Measurements from ENCODE around the gene ZNF253. TPM values are rescaled to one million over a fixed set of nuclear protein-coding genes. Genes with fewer than 3 reads are reported as not detected.
"Not testable (repeated sequence)": the region's sequence is repeated elsewhere in the genome, so short reads cannot be mapped to it uniquely, and the experiment has no call there.

Gene ZNF253
- total and polyA plus RNA-seq, 9 of the 15 experiments (the other 6 are each of a cell fraction or from before 2014, with no cell fraction given) = 4.0 to 14.4 (median 7.5) TPM

DNA sequence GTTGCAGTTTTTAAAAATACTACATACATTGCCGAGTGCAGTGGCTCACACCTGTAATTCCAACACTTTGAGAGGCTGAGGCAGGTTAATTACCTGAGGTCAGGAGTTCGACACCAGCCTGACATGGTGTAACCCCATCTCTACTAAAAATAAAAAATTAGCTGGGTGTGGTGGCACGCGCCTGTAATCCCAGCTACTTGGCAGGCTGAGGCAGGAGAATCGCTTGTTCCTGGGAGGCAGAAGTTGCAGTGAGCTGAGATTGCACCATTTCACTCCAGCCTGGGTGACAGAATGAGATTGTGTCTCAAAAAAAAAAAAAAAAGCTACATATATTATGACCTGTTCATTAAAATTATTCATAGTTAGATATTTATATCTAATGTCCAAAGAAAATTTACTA, 4.4 kb downstream of the ZNF253 start:
- FAIRE-seq; H3K4me3 ChIP-seq; ATAC-seq; H3K4me1 ChIP-seq (replicated peaks in 1 of 2; ENCODE audit: control insufficient read depth in 2 of 2, insufficient read depth in 2 of 2, low read length in 2 of 2); H3K9ac ChIP-seq (ENCODE audit: insufficient read depth in 1 of 2, low read depth in 2 of 2, low read length in 2 of 2); H3K36me3 ChIP-seq (ENCODE audit: control insufficient read depth, insufficient read depth, low read length); H3K9me1 ChIP-seq (ENCODE audit: control insufficient read depth, insufficient read depth, low read length); POLR2A ChIA-PET; H2AFZ ChIP-seq (ENCODE audit: low read depth, low read length); intact Hi-C loops (cut with micrococcal nuclease); H3K9me3 ChIP-seq (replicated peaks; ENCODE audit: control insufficient read depth, insufficient read depth, low read depth, low read length); BruUV-seq (replicated peaks); H3K27me3 ChIP-seq (ENCODE audit: control insufficient read depth in 2 of 2, insufficient read depth in 2 of 2, low read length in 2 of 2); H3K4me2 ChIP-seq (ENCODE audit: insufficient read depth, low read length); DNase-seq (ENCODE audit: extremely low read depth in 1 of 4, low spot score in 3 of 4); H3K27ac ChIP-seq (ENCODE audit: extremely low read depth, low read depth, low read length); in situ Hi-C loops (cut with MboI); H4K20me1 ChIP-seq (replicated peaks; ENCODE audit: control insufficient read depth, insufficient read depth, low read length); CTCF ChIA-PET (ENCODE audit: low intra/inter-chr PET ratio): not testable (repeated sequence)
- H3K79me2 ChIP-seq (ENCODE audit: control insufficient read depth, insufficient read depth, low read length) = peaks cover 68% of the 10 kb centered on the region
- 99% methylated on average over 5 of the region's 5 CpGs for WGBS (ENCODE audit: insufficient coverage, low coverage, missing lambda C conversion rate)

- TF ChIP-seq ZNF197 (CRISPR knock-in tag; IDR thresholded peaks at IDR 0.05; ENCODE audit: low read depth) (no peak), ZFX (CRISPR knock-in tag; IDR thresholded peaks at IDR 0.05) (no peak), POLR2AphosphoS5 (IDR thresholded peaks at IDR 0.05; ENCODE audit: control insufficient read depth, insufficient read depth, low read depth, low read length) (no peak), ELF4 (CRISPR knock-in tag; IDR thresholded peaks at IDR 0.05) (no peak)
- TF ChIP-seq, protein P1, sequence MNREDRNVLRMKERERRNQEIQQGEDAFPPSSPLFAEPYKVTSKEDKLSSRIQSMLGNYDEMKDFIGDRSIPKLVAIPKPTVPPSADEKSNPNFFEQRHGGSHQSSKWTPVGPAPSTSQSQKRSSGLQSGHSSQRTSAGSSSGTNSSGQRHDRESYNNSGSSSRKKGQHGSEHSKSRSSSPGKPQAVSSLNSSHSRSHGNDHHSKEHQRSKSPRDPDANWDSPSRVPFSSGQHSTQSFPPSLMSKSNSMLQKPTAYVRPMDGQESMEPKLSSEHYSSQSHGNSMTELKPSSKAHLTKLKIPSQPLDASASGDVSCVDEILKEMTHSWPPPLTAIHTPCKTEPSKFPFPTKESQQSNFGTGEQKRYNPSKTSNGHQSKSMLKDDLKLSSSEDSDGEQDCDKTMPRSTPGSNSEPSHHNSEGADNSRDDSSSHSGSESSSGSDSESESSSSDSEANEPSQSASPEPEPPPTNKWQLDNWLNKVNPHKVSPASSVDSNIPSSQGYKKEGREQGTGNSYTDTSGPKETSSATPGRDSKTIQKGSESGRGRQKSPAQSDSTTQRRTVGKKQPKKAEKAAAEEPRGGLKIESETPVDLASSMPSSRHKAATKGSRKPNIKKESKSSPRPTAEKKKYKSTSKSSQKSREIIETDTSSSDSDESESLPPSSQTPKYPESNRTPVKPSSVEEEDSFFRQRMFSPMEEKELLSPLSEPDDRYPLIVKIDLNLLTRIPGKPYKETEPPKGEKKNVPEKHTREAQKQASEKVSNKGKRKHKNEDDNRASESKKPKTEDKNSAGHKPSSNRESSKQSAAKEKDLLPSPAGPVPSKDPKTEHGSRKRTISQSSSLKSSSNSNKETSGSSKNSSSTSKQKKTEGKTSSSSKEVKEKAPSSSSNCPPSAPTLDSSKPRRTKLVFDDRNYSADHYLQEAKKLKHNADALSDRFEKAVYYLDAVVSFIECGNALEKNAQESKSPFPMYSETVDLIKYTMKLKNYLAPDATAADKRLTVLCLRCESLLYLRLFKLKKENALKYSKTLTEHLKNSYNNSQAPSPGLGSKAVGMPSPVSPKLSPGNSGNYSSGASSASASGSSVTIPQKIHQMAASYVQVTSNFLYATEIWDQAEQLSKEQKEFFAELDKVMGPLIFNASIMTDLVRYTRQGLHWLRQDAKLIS (CRISPR knock-in tag; IDR thresholded peaks at IDR 0.05) = no peak
- intact Hi-C loops (cut with micrococcal nuclease) = no loop called here
- POLR2A ChIA-PET = interaction anchor here (0.6 to 1.5 kb wide), 4 partner anchors 11 to 72 kb away, joined by 3 to 5 read pairs (median 4); partner anchors contain the start of gene ZNF93
These were observed 6.2 kb downstream of the ZNF253 start for GRCh38 chr19:19871932-19872331.

More at GRCh38 chr19:19871932-19872331, 6.2 kb downstream of the ZNF253 start:
- Histone ChIP-seq H3K4me2 (ENCODE audit: insufficient read depth, low read length) (no peak overlapping the region), H3K9me3 (replicated peaks; ENCODE audit: control insufficient read depth, insufficient read depth, low read depth, low read length) (peaks cover 2% of the 10 kb centered on the region; the same call in 1 of the 2 replicates), H3K27me3 (ENCODE audit: control insufficient read depth in 2 of 2, insufficient read depth in 2 of 2, low read length in 2 of 2) (no peaks in the 10 kb centered on the region), H3K27ac (ENCODE audit: extremely low read depth, low read depth, low read length) (no peak overlapping the region), H4K20me1 (replicated peaks; ENCODE audit: control insufficient read depth, insufficient read depth, low read length) (no peaks in the 10 kb centered on the region), H3K4me3 (no peak overlapping the region), H3K9me1 (ENCODE audit: control insufficient read depth, insufficient read depth, low read length) (no peaks in the 10 kb centered on the region), H3K79me2 (ENCODE audit: control insufficient read depth, insufficient read depth, low read length) (peaks cover 61% of the 10 kb centered on the region), H3K9ac (ENCODE audit: insufficient read depth in 1 of 2, low read depth in 2 of 2, low read length in 2 of 2) (no peak overlapping the region), H3K36me3 (ENCODE audit: control insufficient read depth, insufficient read depth, low read length) (peaks cover 7% of the 10 kb centered on the region; the same call in 1 of the 3 replicates), H3K4me1 (replicated peaks in 1 of 2; ENCODE audit: control insufficient read depth in 2 of 2, insufficient read depth in 2 of 2, low read length in 2 of 2) (no peaks in the 10 kb centered on the region; a peak in 2 of 5 replicates), H2AFZ (ENCODE audit: low read depth, low read length) (no peak overlapping the region)
- CTCF ChIA-PET (ENCODE audit: low intra/inter-chr PET ratio) = no interaction called here
- no TSS peak for BruUV-seq (replicated peaks)
- no peak for ATAC-seq
- 86% methylated on average over 3 of the region's 3 CpGs for WGBS (ENCODE audit: insufficient coverage, low coverage, missing lambda C conversion rate)
- in situ Hi-C loops (cut with MboI) = no loop called here
- FAIRE-seq = no peak
- no peak for DNase-seq (ENCODE audit: extremely low read depth in 1 of 4, low spot score in 3 of 4)

Data from K562 (cell line).